Activated effector memory CD4-positive, alpha-beta T cell treated with Interleukin-2 at 50 U/mL for 16 hours (primary cell): ENCODE measurements around the gene CHST13.

ENCODE experiments used
- DNase-seq: peaks from one replicate; pipeline ENCODE4 v3.0.0-alpha.2; 2020

CHST13 gene

DNA sequence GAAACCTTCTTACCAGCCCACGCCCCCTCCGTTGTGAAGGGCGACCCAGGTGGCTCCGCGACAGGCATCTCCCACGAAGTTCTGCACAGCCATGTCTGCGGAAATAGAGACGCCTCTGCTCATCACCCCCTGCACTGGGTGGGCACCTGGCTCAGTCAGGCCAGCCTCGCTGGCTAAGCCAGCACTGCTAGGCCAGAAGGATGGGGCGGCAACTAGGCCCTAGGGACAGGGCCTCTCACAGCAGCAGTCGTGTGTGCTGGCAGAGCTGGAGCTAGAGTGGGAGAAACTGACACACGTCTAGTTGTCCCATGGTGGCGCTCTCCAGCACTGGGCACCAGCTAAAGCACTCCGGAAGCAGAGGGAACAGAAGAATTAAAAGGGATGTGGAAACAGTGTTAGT, 35.8 kb upstream of the CHST13 start:
- no peak for DNase-seq

DNA sequence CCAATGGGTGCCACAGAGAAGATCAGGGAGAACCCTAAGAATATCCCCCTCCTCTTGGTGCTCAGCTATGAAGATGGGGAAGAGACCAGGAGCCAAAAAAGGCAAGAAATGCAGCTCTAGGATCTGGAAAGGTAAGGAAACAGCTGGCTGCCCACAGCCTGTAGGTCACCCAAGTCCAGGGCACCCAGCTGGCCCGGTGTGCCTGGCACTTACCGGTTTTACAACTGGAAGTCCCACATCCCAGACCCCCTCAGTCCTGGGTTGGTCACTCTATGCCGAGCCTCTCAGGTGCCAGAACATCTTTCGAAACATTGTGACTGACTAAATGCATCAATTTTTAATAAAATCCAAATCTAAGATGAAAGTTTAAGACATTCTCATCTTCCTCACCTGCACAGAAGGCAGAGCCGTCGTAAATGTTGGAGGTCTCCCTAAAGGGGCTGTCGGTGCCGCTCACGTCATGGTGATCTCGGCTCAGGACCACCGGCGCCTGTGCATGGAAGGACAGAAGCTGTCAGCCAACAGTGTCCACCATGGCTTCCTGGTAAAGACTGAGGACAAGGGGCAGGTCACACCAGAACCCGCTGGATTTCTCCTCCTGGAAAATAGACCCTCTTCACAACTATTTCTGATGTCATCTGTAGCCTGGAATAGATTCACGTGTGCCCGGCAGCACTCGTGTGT, 34.9 kb upstream of the CHST13 start:
- DNase-seq: no peak

DNA sequence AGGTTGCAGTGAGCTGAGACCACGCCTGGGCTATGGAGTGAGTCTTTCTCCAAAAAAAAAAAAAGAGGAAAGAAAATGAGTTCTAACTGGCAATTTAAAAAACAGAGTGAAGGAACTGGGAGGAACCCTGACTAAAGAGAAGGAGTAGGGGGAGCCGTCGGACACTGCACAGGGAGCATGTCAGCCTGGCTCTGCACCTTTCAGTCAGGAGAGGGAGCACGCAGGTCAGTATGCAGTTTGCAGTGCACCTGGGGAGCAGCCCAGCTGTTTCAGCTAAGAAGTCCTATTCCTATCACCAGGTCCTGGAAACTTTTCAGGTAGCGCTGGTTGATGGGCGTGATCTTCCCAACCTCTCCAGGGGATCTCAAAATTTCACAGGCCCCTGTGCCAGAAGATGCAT, 33.3 kb upstream of the CHST13 start:
- DNase-seq: no peak

DNA sequence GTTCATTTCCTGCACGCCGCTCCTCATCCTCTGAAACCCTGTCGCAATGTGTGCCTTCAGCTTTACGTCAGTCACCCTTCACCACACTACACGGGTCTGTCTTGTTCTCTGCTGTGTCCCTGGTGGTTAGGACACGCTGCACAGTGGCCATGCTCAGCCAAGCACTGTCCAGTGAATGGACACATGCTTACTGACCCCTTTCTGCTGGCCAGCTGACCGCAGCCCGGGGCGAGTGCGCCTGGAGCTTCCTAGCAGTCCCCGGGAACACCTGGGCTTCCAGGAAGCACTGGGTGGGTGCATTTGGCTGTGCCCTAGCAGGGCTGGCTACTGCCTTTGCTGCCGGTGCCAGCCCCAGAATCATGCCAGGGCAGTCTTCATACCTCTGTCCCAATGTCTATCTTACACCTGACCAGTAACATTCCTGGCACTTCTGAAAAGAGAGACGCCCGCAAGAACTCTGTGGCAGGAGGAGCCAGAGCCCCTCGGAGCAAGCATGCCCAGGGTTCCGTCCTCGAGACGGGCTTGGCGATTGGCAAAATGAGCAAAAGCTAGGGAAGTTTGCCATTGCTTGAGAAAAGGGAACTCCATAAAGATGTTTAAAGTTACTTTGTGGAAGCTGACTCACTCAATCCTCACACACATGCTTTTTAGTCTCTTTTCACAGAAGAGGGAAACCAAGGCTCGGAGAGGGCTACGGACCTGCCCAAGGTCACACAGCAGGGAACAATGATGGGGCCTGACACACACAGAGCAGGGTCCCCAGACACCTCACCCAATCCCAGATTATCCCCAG, 32.5 kb upstream of the CHST13 start:
- no peak for DNase-seq

DNA sequence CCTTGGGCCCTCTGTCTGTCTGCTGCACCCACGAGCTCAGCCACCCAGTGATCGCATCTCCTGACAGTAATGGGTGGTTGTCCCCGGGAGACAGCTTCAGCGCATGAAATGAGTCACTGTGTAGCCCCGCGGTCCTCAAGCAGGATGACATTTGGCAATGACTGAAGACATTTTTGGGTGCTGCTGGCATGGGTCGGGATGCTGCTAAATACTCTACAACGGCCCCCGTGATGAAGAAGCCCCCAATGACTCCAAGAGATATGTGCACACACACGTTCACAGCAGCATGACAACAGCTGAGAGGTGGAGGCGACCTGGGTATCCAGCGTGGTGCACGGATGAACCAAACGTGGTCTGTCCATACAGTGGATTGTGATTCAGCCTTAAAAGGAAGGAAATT, 30.9 kb upstream of the CHST13 start:
- DNase-seq: no peak

DNA sequence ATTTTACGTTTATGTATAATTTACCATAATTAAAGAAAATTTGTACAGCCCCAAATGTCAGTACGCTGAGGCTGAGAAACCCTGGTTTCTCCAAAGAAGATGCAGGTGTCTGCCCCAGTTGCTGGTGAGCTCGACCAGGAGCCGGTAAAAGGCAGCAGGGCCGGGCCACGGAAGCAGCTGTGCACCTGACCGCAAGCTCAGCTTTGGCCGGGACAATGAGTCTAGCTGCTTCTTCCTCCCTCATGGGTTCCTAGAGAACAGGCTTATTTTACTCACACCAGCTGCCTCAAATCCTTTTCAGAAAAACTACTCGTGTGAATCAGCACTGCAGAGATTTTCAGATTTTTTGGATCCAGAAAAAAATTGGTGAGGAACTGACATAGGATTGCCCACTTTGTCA, 30.2 kb upstream of the CHST13 start:
- DNase-seq: no peak

DNA sequence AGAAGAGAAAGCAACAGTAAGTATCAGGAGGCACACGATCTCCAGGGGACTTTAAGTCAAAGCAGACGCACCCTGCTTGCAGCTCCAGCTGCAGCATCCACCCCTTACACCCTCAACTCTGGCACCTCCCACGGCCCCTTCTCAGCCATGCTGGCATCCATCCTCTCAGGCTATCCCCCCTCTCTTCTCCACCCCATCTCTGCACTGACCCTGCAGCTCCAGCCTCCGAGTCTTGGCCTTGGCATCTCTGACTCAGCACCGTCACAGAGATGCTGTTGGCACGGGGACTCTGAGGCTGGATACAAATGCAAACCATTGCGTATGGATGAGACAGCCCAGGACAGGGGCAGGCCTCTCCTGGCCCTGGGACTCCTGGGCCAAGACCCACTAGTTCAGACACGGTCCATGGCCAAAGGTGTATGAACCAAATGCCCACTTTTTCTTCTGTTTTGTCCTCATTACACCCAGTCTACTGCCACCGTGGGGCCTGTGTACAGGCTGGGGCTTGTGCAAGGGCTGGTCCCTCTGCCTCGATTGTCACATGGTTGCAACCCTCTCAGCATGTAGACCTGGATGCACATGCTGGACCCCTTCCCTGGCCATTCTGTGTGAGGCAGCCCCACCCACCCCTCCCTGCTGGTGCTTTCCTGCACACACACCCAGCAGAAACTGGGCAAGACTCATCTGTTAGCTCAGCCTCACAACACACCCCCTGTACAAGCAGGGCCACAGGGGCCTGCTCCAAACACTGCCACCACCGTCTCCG, 29.6 kb upstream of the CHST13 start:
- DNase-seq: no peak

DNA sequence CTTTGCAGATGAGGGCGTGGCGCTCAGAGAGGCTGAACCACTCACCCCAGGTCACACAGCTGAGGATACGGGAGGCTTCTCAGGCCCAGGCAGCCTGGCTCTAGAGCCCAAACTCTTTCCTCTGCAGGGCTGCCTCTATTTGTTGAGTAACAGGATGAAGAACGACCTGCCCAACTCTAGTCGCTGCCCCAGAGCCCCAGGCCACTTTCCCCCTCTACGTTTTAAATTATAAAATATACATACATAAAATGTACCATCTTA, 29.1 kb upstream of the CHST13 start:
- no peak for DNase-seq

DNA sequence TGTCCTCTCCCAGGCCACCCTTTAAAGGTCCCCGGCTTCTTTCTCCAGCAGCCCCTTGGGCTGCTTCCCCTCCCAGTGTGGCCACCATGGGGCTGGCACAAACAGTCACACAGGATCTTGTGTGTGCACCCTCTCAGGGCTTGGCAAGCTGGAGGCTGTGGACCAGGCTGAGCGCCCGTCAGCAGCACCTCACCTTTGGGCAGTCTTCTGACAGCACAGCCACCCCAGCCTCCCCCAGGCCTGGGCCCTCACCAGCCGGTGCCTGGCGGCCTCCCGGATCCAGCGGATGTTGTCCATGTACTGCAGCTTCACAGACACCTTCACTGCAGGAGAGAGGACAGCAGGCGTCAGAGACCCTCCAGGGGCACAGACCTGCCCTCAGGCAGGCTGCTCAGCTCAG, 28.2 kb upstream of the CHST13 start:
- no peak for DNase-seq

DNA sequence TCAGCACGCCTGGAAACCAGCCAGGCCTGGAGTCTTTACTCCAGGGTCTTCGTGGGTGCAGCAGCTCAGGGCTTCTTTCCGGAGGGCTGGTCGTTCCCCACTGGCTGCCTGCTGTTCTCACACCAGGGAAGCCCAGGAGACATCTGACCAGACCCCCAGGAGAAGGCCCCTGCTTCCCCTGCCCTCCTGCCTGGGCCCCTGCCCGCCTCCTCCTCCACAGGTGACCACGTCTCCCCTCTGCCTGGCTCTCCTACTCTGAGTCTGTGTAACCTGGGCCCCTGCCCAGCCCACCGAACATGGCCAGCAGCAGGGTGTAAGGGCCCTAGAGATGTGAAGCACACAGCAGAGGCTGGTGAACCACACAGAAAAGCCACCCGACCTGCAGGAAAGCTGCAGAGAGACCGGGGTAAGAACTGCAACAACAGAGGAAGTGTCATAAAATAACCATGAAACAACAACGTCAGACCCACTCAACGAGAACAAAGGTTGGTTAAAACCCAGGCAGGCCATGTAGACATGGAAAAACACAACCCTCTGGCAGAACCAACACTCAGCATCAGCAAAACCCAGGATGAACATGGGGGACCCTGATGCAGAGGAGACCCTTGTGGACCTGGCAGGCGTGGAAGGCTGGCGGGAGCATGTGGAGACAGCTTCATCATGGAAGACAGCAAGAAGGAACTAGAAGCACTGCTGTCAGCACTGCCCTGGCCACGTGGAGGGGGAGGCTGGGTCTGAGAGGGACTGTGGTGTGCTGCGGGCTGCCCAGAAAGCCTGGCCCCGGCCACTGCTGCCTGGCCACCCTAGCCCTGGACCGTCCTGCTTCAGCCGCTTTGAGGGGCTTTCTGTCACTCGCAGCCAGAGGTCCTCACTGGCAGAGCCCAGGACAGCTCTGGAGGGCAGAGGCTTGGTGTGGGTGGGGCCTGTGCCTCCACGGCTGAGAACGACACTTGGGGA, 26.8 kb upstream of the CHST13 start:
- no peak for DNase-seq

DNA sequence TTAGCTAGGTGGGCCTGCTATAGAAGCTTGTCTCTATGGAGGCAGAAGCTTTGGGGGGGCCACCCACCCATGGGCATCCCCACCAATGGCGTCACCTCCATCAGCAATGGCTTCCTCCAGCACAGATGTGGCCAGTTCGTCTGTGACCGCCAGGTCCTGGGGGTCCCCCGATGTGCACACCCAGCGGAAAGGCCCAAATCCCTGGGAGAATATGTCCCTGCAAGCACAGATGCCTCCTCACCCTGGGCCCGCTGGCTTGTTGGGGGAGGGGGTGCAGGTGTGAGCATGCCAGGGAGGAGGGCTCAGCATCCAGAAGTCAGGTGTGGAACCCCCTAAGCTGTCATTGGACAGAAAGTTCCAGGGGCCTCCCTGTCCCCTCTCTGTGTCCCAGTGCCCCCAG, 26.0 kb upstream of the CHST13 start:
- DNase-seq: no peak

DNA sequence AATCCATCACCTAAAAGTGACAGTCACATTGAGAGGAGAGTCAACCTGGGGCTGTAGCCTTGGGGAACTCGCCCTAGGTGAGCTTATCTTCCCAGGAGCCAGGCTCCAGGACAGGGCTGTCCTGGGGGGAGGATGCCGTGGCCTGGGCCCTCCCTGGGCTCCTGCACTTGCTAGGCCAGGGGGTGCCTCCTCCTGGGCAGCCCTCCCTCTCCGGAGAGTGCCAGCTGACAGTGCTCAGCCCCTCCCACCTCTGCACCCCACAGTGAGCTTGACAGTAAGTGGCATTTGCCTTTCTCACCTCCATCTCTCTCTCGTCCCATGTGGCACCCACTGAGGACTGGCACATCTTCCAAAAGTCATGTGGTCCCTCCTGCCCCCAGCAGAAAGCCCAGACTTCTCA, 25.5 kb upstream of the CHST13 start:
- no peak for DNase-seq

DNA sequence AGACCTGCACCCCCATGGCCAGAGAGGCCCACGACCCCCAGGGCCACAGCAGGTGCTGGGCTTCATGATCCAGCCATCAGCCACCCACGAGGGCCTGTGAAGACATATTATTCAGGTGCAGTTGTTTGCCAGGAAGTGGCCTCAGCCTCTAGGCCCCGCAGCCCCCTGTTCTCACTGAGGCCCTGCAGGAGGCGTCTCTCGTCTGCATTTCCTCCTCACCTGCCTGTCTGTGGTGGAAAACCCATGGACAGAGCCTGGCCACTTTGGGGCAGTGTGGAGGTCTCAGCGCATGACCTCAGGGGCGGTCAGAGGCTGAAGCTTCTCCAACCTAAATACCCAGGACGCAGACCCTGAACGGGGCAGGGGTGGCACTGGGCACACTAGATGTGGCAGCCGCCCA, 25.0 kb upstream of the CHST13 start:
- DNase-seq: no peak

DNA sequence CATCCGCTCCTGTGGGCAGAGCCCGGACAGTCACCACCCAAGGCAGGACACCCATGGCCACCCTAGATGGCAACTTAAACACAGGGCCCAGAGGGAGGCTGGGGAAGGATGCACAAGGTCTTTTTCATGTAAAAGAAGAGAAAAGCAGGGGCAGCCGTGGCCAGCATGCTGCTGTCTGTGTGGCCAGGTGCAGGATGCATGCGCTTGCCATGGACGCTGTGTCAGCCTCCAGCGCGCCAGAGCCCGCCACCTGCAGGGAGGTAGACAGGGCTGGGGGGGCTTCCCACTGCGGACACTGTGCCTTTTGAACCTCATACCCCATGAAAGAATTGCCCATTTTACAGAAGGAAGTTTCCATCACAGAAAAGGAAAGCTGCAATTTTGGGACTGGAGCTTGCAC, 24.6 kb upstream of the CHST13 start:
- DNase-seq: no peak

DNA sequence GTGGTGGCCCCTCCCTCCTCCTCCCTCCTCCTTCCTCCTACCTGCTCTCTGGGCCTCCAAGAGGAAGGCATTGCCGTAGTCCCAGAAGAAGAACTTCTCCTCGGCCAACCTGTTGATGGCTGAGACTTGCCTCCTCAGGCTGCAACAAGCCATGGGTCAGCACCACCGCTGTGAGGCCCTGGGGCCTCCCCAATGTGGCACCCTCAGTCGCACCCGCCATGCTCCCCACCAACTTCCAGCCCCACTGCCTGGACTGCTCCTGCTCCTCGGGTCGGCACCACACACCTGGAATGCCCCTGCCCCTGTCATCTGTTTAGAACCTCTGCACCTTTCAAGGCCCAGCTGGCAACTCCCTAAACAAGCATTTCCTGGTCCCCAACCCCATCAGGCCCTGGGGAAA, 23.9 kb upstream of the CHST13 start:
- DNase-seq: no peak

DNA sequence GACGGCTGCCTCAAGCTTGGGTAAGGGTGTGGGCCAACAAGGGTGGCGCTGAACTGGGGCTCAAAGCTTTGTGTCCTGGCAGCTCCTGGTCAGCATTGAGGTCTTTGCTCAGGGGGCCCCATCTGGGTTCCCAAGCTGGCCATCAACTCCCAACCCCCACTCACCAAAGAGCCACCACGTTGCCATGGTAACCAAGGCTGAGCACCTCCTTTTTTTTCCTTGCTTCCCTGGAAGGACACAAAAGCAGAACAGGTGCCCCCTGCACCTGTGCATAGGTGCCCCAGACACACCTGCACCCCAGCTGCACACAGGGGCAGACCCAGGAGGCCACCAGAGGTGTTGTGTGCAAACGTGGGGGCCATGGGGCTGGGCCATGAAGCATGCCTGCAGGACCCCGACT, 22.9 kb upstream of the CHST13 start:
- DNase-seq: no peak

DNA sequence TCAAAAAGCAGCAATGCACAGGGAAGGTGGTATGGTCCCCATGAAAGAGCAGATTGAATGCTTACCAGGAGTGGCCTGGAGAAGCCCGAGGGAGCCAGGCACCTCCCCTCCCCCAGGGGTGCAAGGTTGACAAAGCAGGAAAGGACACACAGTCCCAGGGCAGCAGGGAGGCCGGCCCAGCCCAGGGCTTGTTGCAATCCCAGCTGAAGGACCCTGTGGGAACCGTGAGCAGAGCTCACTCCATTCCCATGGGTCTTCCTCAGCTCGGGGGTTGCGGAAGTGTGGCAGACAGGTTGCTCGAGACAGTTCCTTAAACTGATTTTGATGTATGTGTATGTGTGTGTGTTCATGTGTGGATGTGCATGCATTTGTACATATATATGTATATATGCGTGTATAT, 22.2 kb upstream of the CHST13 start:
- DNase-seq: no peak

DNA sequence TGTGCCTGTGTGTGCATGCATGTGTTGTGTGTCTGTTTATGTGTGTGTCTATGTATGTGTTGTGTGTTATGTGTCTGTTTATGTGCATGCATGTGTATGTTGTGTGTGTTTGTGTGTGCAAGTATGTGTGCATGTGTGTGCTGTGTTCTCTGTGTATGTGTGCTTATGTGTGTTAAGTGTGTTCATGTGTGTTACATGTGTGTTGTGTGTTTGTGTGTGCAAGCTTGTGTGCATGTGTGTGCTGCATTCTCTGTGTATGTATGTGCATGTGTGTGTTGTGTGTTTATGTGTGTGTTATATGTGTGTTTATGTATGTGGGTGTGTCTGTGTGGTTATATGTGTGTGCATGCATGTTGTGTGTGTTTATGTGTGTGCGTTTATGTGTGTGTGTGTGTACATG, 21.3 kb upstream of the CHST13 start:
- DNase-seq: no peak

DNA sequence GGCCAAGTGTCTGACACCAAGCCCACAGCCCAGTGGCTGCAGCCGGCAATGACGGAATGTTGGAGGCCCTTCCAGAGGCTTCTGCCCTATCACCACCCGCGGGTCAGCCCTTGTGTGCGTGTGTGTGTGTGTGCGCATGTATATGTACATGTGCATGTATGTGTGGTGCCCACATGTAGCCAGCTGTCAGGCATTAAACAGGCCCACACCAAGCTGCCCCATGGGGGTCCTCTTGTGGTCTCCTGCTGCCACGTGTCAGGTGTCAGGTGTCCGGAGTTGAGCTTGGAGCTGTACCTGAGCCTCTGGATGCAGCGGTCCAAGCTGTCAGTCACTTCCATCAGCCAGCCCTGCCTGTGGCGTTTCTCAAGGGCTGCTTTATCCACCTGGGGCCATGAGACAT, 20.3 kb upstream of the CHST13 start:
- DNase-seq: no peak

DNA sequence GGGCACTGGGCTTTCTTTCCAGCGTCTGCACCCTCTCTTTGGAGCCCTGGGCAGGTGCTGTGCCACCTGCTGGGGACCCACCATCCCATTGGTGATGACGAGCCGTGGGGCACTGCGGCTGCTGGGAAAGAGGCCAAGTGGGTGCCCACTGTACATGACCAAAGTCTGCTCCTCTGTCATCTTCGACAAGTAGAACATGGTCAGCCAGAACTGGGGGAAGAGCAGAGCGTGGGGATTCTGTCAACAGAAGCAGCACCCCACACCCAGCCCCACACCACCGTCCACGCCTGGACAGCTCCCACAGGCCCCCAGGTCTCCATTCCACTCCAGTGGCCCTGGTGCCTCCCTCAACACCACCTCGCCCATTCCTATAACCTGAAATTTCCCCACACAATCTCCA, 16.1 kb upstream of the CHST13 start:
- DNase-seq: no peak

DNA sequence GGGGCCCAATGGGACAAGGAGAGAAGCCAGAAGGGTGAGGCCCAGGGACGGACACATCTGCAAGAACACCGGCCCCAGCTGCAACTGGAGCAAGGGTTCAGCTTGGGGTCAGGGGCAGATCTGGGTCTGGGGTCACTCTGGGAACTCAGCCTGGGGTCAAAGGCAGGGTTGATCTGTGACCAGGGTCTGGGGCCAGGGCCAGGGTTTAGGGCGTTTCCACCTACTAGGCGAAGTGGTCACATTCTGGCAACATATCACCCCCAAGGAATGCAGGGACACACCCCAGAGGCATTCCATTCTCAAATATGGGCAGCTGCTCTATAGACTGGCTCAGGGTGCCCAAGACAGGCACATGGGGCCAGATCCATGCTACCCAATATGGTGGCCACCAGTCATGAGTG, 15.4 kb upstream of the CHST13 start:
- DNase-seq: no peak

DNA sequence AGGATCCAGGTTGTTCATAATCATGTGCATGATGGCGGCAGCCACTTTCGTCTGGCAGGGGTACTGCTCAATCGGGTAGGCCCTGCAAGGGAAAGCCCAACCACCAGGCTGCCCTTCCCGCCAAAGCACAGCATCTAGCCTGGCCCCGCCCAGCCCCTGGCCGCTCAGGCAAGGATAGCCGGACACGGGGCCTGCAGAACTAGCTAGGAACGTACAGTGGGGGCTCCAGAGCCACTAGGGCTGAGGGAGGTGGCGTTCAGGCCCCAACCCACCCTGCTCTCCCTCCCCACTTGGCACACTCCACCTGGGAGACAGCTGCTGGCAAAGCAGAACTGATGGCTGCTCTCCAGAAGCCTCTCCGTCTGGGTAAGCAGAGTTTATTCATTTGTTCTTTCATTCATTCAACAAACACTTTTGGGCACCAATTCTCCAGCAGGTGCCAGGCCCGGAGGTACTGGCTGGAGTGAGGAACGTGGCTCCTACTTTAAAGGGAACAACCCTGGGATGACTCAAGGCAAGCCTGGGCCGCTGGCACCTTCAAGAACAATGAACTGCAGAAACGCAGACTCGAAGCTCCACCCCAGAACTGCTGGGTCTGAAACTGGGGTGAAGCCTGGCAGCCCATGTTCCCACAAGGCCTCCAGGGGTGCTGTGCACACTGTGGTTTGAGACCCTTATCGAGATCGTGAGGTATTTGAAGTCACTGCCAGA, 14.2 kb upstream of the CHST13 start:
- no peak for DNase-seq
